ENCODE measurements around the gene CLSTN3. TPM values are rescaled to one million over a fixed set of nuclear protein-coding genes. Genes with fewer than 3 reads are reported as not detected.

The CLSTN3 gene
- total RNA-seq, 2 experiments from 2014 or later: 16.5 to 17.2 TPM

- Mint-ChIP-seq H3K4me3 (no peak overlapping the region), H3K27ac (no peak overlapping the region), H3K4me1 (peaks cover 3% of the 10 kb centered on the region), H3K36me3 (peaks cover 11% of the 10 kb centered on the region), H3K9me3 (no peaks in the 10 kb centered on the region), H3K27me3 (no peaks in the 10 kb centered on the region)
- DNase-seq: no peak
Measured at GRCh38 chr12:7146228-7146627, 16.1 kb downstream of the CLSTN3 start.

- Mint-ChIP-seq H3K27me3 (no peaks in the 10 kb centered on the region), H3K4me1 (no peaks in the 10 kb centered on the region), H3K36me3 (peaks cover 7% of the 10 kb centered on the region), H3K4me3 (no peak overlapping the region), H3K9me3 (no peaks in the 10 kb centered on the region), H3K27ac (no peak overlapping the region)
- no peak for DNase-seq
Measured at GRCh38 chr12:7146906-7147305, 16.7 kb downstream of the CLSTN3 start.

DNA sequence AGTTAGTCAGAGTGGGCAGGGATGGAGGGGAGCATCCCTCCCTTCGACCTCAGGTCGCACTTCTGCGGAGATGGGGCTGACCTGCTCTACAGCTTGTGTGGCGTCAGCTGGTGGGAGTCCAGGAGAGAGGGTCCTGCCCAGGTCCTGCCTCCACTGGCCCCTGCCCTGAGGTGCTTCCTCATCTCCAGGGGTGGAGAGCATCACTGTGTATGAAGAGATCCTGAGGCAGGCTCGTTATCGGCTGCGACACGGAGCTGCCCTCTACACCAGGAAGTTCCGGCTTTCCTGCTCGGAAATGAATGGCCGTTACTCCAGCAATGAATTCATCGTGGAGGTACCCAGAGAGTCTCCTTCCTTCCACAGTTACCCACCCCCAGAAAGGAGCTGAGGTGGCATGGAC is 20.2 kb downstream of the CLSTN3 start:
- Mint-ChIP-seq H3K4me1 (no peaks in the 10 kb centered on the region), H3K36me3 (peaks cover 4% of the 10 kb centered on the region), H3K9me3 (no peaks in the 10 kb centered on the region), H3K27ac (no peak overlapping the region), H3K4me3 (no peak overlapping the region), H3K27me3 (no peaks in the 10 kb centered on the region)
- DNase-seq: no peak

GRCh38 chr12:7150841-7151240 is 20.7 kb downstream of the CLSTN3 start:
- Mint-ChIP-seq H3K36me3 (peaks cover 4% of the 10 kb centered on the region), H3K4me1 (no peaks in the 10 kb centered on the region), H3K27ac (no peak overlapping the region), H3K9me3 (no peaks in the 10 kb centered on the region), H3K27me3 (no peaks in the 10 kb centered on the region), H3K4me3 (no peak overlapping the region)
- DNase-seq: no peak

DNA sequence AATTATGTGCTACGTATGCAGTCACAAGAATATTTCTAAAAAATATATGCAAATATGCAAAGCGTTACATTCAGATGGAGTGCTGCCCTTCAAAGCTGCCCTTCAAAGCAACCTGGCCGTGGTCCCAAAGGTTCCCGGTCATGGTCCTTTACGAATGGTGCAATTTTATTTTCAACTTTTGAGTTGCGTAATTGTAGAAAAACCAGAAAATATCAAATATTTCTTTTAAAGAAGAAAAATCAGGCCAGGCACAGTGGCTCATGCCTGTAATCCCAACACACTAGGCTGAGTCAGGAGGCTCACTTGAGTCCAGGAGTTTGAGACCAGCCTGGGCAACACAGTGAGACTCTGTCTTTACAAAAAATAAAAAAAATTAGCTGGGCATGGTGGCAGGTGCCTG is 21.4 kb downstream of the CLSTN3 start:
- no peaks in the 10 kb centered on the region for H3K4me1 Mint-ChIP-seq
- no peaks in the 10 kb centered on the region for H3K9me3 Mint-ChIP-seq
- no peak for DNase-seq
- H3K27ac Mint-ChIP-seq: no peak overlapping the region
- peaks cover 4% of the 10 kb centered on the region for H3K36me3 Mint-ChIP-seq
- no peaks in the 10 kb centered on the region for H3K27me3 Mint-ChIP-seq
- no peak overlapping the region for H3K4me3 Mint-ChIP-seq

DNA sequence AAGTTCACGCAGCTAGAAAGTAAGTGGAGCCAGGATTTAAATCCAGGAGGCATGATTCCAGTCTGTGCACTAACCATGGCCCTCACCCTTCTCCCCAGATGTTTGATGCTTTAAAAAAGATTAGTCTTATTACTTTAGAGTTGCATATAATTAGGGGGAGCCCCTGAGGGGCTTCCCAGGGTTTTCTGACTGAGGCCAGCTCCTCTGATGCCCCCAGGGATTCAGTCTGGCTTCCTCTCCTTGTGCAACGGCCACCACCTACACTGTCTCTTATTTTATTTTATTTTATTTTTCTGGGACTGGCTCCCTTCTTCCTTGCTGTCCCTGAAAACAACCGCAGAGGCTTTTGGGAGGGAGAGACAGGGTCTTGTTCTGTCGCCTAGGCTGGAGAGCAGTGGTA is 22.6 kb downstream of the CLSTN3 start:
- no peak overlapping the region for H3K4me3 Mint-ChIP-seq
- H3K27ac Mint-ChIP-seq: no peak overlapping the region
- H3K9me3 Mint-ChIP-seq: no peaks in the 10 kb centered on the region
- H3K4me1 Mint-ChIP-seq: no peaks in the 10 kb centered on the region
- DNase-seq: no peak
- H3K27me3 Mint-ChIP-seq: no peaks in the 10 kb centered on the region
- peaks cover 4% of the 10 kb centered on the region for H3K36me3 Mint-ChIP-seq

DNA sequence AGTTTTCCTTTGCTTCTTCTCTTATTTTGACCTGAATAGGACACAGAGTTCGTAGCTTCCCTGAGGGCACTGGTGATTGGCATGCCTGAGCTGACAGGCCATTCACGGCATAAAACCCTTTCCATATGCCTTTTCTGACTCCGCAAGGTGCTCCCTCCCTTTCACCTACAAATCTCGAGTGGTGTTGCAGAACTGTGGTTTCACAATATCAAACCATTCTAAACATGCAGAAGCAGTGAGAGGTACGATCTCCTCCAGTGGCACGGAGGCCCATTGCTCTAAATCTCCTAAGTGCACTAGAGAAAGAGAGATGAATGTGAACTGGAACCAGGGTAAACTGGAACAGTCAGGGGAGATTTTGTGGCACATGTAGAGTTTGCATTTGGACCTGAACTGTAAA is 23.9 kb downstream of the CLSTN3 start:
- Mint-ChIP-seq H3K36me3 (peaks cover 3% of the 10 kb centered on the region), H3K27ac (no peak overlapping the region)
- DNase-seq: no peak

GRCh38 chr12:7154901-7155470 is 24.8 kb downstream of the CLSTN3 start:
- Mint-ChIP-seq H3K36me3 (peaks cover under 1% of the 10 kb centered on the region), H3K27ac (no peak overlapping the region), H3K4me3 (no peak overlapping the region), H3K9me3 (no peaks in the 10 kb centered on the region), H3K27me3 (no peaks in the 10 kb centered on the region), H3K4me1 (no peaks in the 10 kb centered on the region)
- no peak for DNase-seq

More for the DNA sequence above, 23.9 kb downstream of the CLSTN3 start:
- Mint-ChIP-seq H3K27me3 (no peaks in the 10 kb centered on the region), H3K9me3 (no peaks in the 10 kb centered on the region), H3K4me1 (no peaks in the 10 kb centered on the region), H3K4me3 (no peak overlapping the region)

- DNase-seq: no peak
- Mint-ChIP-seq H3K4me1 (no peaks in the 10 kb centered on the region), H3K36me3 (no peaks in the 10 kb centered on the region), H3K9me3 (no peaks in the 10 kb centered on the region), H3K27me3 (no peaks in the 10 kb centered on the region), H3K27ac (no peak overlapping the region), H3K4me3 (no peak overlapping the region)
Measured at GRCh38 chr12:7155471-7156034, 25.4 kb downstream of the CLSTN3 start.

DNA sequence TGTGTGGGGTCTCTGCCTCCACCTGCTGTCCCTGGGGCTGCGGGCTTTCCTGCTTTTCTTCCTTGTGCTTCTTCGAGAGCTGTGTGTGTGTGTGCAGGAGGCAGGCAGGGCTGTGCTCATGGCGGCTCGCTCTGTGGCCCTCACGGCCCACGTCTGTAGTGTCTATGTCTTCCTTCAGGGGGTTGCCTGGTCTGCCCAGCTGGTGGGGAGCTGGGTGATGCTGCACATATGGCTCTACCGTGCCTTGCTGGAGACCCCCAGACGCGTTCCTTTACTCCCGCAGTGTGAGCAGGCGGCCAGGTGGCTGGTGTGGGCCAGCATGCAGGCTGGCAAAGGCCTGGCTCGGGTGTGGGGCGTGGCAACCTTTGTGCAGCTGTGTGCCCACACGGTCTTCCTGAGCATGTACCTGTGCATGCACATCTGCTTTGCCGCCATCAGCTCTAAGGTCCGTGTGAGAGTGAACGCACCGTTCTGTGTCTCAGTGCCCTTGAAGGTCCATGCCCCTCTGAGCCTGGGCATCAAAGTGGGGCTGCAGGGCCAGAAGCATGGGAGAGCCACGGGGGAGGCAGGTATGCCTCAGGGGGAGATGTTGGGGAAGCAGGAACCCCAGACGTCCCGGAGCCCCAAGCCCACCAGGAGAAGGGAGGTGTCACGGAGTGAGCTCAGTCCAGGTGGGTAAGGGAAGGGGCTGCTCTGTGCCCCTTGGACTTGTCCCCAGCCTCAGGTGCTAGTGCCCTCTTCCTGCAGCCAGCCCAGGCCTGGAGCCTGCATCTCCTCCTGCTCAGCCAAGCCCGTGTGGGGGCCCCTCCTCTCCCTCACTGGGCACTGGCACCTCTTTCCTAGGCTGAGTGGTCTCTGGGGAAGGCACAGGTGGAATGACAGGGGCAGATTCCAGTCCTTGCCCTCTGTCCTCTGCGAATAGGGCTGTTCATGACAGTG is 26.4 kb downstream of the CLSTN3 start:
- H3K4me1 Mint-ChIP-seq: no peaks in the 10 kb centered on the region
- no peaks in the 10 kb centered on the region for H3K27me3 Mint-ChIP-seq
- DNase-seq: no peak
- no peaks in the 10 kb centered on the region for H3K9me3 Mint-ChIP-seq
- H3K4me3 Mint-ChIP-seq: no peak overlapping the region
- H3K36me3 Mint-ChIP-seq: no peaks in the 10 kb centered on the region
- no peak overlapping the region for H3K27ac Mint-ChIP-seq

DNA sequence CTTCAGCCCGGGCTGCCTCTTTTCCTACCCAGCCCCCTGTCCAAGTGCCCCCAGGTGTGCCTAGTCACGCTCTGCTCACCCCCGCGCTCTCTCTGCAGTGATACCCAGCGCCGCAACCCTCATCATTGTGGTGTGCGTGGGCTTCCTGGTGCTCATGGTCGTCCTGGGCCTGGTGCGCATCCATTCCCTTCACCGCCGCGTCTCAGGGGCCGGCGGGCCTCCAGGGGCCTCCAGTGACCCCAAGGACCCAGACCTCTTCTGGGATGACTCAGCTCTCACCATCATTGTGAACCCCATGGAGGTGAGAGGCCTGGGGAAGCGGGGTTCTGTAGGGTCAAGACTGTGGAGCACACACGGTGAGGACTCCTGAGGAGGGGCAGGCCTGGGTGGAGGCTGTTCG is 27.2 kb downstream of the CLSTN3 start:
- H3K4me1 Mint-ChIP-seq: no peaks in the 10 kb centered on the region
- H3K27me3 Mint-ChIP-seq: peaks cover under 1% of the 10 kb centered on the region
- no peaks in the 10 kb centered on the region for H3K9me3 Mint-ChIP-seq
- DNase-seq: no peak
- no peaks in the 10 kb centered on the region for H3K36me3 Mint-ChIP-seq
- no peak overlapping the region for H3K4me3 Mint-ChIP-seq
- no peak overlapping the region for H3K27ac Mint-ChIP-seq

DNA sequence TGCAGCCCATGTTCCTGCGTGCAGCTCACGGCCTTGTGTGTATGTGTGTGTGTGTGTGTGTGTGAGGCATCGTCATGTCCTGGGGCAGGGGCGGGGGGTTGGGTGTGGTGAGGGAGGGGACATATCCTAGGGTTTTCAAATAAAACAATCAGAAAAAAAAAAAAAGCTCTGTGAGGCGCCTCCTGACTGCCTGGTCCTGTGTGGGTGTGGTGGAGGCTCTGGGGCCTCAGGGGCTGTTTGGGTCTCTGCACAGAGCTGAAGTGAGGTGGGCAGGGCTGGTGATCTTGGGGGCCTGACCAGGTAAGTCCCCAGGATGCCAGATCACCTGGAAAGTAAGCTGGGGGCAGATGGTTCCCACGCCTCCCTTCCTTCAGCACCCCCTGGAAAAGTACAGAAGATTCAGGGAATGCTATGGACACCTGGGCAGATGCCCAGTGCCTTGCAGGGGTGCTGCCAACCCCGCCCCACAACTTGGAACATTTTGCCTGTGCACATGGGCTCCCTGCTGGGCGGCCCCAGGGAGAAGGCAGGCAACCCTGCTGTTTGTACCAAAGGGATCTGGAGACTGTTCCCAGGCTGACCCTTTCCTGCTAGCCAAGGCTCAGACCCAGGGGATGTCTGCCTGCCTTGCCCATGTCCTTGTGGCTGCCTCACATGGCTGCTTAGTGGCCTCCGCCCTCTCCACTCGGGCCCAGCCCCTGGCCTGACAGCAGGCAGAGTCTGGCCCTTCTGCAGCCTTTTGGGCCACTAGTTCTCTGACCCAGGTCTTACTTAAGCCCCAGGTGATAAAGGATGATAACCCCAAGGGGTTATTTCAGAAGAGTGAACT is 28.8 kb downstream of the CLSTN3 start:
- DNase-seq: no peak
- H3K36me3 Mint-ChIP-seq: no peaks in the 10 kb centered on the region
- peaks cover 5% of the 10 kb centered on the region for H3K4me1 Mint-ChIP-seq
- H3K9me3 Mint-ChIP-seq: no peaks in the 10 kb centered on the region
- peaks cover 9% of the 10 kb centered on the region for H3K27me3 Mint-ChIP-seq
- no peak overlapping the region for H3K27ac Mint-ChIP-seq
- H3K4me3 Mint-ChIP-seq: no peak overlapping the region

DNA sequence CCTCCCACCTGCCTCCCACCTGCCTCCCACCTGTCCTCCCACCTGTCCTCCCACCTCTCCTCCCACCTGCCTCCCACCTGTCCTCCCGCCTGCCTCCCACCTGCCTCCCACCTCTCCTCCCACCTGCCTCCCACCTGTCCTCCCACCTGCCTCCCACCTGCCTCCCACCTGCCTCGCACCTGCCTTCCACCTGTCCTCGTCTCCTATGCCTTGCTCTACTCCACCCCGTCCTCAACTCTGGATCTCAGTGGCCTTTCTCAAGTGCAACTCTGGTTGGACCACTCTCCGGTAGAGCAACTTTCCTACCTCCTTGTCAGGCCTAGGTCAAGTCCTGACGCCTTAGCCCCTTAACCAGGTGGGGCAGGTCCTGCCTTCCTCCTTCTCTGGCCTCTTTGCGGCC is 30.0 kb downstream of the CLSTN3 start:
- no peak for DNase-seq
- Mint-ChIP-seq H3K27ac (no peak overlapping the region), H3K4me1 (peaks cover 5% of the 10 kb centered on the region), H3K36me3 (no peaks in the 10 kb centered on the region), H3K9me3 (no peaks in the 10 kb centered on the region), H3K27me3 (peaks cover 10% of the 10 kb centered on the region), H3K4me3 (no peak overlapping the region)

- Mint-ChIP-seq H3K27ac (no peak overlapping the region), H3K4me3 (no peak overlapping the region), H3K9me3 (no peaks in the 10 kb centered on the region), H3K27me3 (peaks cover 14% of the 10 kb centered on the region), H3K36me3 (no peaks in the 10 kb centered on the region), H3K4me1 (peaks cover 5% of the 10 kb centered on the region)
- no peak for DNase-seq
Measured at GRCh38 chr12:7161327-7161726, 31.2 kb downstream of the CLSTN3 start.

GRCh38 chr12:7161811-7162210 is 31.6 kb downstream of the CLSTN3 start:
- DNase-seq: no peak
- H3K36me3 Mint-ChIP-seq: no peaks in the 10 kb centered on the region
- peaks cover 18% of the 10 kb centered on the region for H3K27me3 Mint-ChIP-seq
- H3K4me3 Mint-ChIP-seq: no peak overlapping the region
- no peaks in the 10 kb centered on the region for H3K9me3 Mint-ChIP-seq
- peaks cover 5% of the 10 kb centered on the region for H3K4me1 Mint-ChIP-seq
- no peak overlapping the region for H3K27ac Mint-ChIP-seq

Data from activated naive CD8-positive, alpha-beta T cell treated with anti-CD3 and anti-CD28 coated beads for 36 hours (primary cell).